Ishikawa (cell line): ENCODE results near the gene SEC14L5.

Experiments used
- CREB1 ChIP-seq: IDR thresholded peaks from 2 replicates; pipeline ENCODE4 v1.6.1; 2012; ENCODE audit warnings: low read depth
- REST ChIP-seq: IDR thresholded peaks from 2 replicates; pipeline ENCODE4 v1.6.1; 2012; ENCODE audit warnings: low read depth, mild to moderate bottlenecking

DNA sequence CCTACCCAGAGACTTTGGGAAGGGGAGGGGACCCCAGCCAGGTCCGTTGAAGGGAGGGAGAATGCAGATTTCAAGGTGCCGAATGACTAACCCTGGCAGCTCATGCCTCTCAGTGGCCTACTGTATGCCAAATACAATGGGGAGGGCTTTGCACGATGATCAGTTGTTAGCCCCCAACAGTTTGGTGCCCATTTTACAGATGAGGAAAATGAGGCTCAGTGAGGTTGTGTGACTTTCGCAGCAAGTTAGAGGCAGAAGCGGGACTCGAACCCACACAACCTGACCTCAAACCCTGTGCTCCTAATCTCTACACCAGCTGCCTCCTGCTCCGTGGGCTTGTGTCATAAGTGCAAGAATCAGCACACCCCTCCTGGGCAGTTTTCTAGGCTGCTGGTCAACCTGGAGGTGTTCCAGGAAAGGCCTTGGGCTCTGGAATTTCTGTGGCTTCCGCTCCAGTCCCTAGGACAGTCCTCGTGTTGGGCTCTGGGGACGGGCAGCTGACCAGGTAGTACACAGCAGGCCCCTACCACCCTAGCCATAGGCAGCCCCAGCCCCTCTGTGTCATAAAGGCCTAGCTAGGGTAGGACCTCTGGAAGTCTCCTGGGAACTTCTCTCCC is 87.5 kb downstream of the SEC14L5 start:
- TF ChIP-seq CREB1, result no peak
- no peak for TF ChIP-seq REST
